Peyer's patch (tissue), 4 donors: Measurements from ENCODE around the gene RBM39.

ENCODE experiments used
- CTCF ChIP-seq, 6 experiments: fragments of 450-650 bp in 4 of 6; fragments of 200-600 bp in 2 of 6; sonication (generic) in 1 of 6; IDR thresholded peaks; one replicate each; pipeline ENCODE4 v1.5.1; 2017 to 2019; ENCODE audit warnings: antibody characterized with exemption in 6 of 6, mild to moderate bottlenecking in 3 of 6, moderate library complexity in 1 of 6
- POLR2A ChIP-seq, 2 donors: fragments of 450-650 bp; IDR thresholded peaks; one replicate each; pipeline ENCODE4 v1.5.1; 2017; ENCODE audit warnings: antibody characterized with exemption in 2 of 2, mild to moderate bottlenecking in 2 of 2, moderate library complexity in 2 of 2

GRCh38 chr20:35653893-35654292 lies 88.2 kb downstream of the RBM39 start:
- no peak for TF ChIP-seq CTCF (IDR thresholded peaks at IDR 0.05)
- TF ChIP-seq POLR2A (IDR thresholded peaks at IDR 0.05) = no peak
